ENCODE measurements around the gene ZNF619.

- TF ChIP-seq CTCF (conservative IDR thresholded peaks at IDR 0.05 in 1 of 2, IDR thresholded peaks at IDR 0.05 in 1 of 2; ENCODE audit: low read depth in 1 of 2, low read length in 2 of 2) = no peak
- TF ChIP-seq EZH2 (IDR thresholded peaks at IDR 0.05; ENCODE audit: low read length, missing control alignments) = no peak
These were observed 20.5 kb upstream of the ZNF619 start for GRCh38 chr3:40456279-40456939.
